ENCODE measurements around the gene SLC24A4.
"Not testable (repeated sequence)": the region's sequence is repeated elsewhere in the genome, so short reads cannot be mapped to it uniquely, and the experiment has no call there.

SLC24A4 gene

DNA sequence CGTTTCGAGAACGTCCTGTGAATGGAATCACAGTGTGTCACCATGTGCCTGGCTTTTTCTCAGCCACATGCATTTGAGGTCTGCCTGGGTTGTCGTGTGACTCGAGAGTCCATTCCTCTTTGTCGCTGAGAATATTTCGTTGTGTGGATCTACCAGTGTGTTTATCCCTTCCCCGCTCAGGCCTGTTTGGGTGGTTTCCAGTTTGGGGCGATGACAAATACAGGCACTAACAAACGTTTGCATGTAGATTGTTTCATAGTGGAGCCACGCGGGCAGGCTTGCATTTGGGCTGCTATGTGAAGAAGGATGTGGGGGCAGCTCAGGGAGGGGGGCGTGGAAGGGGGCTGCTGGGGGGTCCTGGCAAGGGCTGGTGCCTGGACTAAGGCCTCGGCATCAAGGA is 204.8 kb downstream of the SLC24A4 start:
- no peak for DNase-seq

DNA sequence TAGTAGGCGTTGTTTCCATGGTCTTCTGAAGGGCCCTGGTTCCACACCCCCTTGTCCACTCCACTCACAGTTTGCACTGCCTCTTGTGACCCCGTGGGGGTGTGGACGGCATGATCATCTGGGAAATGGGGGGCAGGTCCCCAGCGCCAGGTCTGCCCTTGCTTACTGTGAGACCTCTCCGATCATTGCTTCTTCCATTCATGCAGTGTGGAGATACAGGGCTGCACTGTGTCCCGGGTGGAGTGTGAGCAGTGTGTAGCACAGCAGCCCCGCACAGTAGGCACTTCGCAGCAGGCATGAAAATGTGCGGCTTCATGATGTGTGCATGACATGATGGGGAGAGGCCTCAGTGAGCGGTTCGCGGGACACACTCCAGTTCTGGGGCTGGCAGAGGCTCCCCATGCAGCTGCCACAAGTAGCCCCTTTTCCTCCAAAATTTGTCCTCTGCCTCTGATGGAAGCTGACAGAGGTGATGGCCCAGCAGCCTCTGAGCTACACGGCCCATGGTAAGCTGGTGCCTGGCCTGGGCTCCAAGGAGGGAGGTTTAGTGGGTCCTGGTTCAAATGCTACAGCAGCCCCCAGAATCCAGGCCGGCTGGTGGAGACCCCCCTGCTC is 205.6 kb downstream of the SLC24A4 start:
- no peak for DNase-seq

DNA sequence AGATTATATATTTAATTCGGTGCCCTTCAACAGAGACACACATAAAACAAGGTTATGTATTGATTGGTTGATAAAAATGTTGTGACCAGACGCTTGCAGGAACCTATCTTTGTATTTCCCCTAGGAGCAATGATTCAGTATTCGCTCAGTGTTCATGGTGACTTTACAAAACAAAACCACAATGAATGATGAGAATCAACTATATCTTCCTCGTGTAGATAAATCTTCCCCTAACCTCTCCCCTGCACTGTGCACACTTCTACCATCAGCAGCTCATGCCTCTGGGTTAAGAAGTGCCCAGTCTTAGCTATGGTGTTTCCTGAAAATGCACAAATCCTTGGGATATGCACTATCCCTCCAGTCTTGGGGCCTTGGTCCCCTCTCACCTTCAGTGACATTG is 206.9 kb downstream of the SLC24A4 start:
- no peak for DNase-seq

DNA sequence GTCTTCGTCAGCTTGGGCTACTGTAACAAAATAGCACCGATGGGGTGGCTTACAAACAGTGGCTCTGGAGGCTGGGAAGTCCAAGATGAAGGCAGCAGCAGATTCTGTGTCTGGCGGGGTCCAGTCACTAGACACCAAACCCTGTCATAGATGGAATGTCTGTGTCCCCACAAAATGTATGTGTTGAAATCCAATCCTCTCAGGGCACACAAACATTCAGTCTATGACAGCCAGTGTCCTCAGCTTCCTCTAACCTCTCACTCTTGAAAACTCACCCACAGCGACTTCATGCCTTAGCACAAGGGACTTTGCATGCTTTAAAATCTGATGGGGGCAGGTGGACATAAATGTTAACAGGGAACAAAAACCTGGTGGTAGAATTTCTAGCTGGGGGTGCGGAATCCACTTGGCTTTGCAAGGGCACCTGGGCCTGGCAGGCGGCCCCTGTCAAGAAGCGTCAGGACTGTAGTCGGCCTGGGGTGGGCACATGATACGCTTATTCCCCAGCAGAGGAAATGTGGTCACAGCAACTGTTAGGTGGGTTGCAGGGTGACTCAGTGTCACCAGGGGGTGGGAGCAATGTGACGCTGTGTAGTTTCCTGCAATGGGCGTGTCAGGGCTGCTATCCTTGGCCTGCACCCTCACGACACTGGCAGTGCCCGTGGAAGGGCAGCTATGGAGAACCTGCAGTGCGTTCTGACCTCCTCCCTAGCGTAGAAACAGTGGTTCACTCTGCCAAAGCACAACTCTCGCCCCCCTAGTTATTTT is 208.3 kb downstream of the SLC24A4 start:
- no peak for DNase-seq

DNA sequence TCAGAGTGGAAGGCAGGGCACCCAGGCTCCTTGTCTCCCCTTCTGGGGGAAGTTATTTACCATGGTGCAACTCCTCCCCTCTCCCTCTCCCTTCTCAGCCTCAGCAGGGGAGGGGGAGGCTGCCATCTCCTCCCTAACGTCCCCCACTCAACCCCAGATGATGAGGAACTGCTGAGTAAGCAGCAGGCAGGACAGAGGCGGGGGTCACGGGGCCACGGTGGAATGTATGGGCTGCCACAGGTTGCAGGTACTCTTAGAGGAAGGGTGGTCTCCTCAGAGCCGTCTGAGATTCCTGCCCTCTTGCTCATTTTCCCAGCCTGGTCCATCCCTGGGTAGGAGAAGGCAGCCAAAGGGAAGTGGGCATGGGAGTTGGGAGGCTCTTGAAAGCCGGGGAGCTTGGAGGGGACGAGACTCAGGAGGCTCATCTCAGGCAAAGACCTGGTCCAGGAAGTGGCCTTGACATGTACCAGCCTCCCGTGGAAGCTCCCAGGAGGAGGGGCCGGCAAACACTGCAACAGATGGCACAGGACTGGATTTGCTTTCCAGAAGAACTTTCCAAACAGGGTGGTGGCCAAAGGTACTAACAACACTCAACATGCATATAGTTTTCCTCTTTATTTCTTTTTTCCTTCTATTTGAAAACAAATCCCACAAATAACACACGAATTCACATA is 209.7 kb downstream of the SLC24A4 start:
- no peak for DNase-seq

DNA sequence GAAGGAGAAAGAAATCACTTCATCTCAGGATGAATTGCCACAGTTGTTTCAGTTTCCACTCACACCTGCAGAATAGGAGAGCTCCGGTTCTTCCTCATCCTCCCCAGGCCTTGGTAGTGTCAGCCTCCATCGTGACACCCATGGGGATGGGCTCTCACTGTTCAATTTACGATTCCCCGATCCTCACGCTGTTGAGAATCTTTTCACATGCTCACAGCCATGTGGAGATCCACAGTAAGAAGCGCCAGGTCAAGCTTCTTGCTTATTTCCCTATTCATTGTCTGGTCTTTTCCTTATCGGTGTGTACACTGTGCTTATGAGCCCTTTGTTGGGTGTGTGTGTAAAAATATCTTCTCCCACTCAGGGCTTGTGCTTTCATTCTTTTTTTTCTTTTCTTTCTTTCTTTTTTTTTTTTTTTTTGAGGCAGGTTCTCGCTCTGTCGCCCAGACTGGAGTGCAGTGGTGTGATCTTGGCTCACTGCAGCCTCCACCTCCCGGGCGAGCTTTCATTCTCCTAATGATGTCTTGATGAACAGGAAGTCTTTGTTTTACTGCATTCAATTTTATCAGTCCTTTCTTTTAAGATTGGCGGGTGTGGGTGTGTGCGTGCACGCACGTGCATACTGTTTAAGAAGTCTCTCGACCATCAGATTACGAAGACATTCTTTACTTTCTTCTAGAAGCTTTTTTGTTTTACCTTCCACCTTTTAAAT is 212.1 kb downstream of the SLC24A4 start:
- no peak for DNase-seq

DNA sequence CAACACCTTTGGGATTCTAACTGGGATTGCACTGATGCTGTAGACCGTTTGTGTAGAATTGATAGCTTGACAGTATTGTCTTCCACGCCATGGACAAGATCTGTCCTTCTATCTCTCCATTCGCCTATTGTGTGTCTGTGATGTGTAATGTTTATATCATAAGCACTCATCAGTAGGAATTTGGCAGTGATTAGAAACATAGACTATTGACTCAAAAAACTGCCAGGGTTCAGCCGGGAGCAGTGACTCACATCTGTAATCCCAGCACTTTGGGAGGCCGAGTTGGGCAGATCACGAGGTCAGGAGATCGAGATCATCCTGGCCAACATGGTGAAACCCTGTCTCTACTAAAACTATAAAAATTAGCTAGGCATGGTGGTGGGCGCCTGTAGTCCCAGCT is 213.3 kb downstream of the SLC24A4 start:
- DNase-seq, result not testable (repeated sequence)

DNA sequence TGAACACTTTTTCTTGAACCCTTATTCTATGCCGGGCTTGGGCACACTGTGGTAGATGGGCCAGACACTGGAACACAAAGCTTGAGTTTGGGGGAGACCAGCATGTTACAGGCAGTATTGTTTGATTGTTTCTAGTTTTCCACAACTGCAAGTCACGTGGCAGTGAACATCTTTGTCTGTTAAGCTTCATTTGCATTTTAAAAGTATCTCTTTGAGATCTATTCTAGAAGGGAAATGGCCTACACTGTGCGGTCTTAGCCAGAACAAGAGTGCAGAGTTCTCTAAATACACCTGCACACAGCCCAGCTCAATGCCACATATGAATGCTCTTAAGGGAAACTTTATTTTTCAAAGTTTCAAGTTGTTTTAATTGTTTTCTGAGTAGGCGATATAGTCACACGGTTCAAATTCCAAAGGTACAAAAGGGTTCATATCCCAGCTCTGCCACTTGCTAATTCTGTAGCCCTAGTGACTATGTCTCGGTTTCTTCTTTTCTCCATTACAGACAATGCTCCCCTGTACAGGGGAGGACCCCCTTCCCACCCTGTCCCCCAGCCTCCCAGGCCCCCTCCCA is 215.5 kb downstream of the SLC24A4 start:
- no peak for DNase-seq

DNA sequence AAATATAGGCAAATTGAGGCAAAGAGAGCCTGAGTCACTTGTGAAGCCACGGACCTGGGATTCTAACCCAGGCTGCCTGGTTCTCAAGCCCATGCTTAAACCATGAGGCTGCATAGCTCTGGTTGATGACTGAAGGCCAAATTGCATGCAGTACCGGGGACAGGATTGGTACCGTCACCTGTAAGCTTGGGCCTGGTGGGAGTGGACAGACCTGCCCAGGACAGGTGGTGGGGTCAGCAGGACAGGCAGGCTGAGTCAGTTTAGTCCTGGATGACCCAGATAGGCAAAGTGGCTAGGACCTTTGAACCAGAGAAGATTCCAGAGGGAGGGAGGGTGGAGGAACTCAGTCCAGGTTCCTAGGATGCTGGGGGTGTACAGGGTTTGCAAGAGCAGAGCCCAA is 216.5 kb downstream of the SLC24A4 start:
- DNase-seq, result no peak

DNA sequence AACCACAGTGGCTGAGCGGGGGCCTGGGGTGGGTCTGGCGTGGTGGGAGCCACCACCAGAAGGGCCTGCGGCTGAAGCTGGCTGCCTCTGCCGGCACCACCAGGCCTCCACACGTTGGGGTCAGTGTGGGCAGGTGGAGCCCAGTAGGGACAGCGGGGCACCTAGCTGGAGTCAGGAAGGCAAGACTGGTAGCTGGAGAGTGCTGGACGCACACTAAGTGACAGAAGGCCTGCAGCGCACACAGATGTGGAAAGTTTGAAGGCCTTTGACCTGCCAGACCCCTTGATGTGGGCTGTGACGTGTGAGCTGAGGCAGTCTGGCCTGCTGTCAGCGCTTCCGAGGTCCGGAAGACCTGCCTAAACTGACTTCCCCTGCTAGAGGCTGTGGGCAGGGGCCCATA is 216.9 kb downstream of the SLC24A4 start:
- DNase-seq, result no peak

DNA sequence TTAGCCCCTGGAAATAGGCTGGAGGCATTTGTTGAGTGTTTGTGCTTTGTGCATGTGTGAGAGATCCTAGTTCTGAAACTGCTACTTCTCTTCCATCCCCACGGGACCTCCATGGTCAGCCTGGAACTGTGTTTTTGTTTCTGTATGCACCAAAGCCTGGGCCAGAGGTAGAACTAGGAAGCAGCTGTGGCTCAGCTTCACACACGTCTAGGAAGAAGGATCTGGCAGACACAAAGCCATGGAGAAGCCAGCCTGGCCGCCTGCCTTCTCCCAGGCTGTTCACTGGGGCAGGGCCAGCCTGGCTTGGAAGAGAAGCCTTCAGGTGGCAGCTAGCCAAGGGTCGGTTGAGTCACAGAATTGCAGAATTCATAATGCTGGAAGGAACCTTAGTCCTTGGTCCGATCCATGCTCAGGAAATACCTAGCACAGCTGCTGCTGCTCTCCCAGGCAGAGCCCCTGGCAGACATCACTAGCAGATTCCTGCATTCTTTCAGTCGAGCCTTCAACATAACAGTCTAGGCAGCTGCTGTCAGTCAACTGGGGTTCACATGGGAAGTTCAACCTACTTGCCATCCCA is 217.6 kb downstream of the SLC24A4 start:
- DNase-seq, result no peak

DNA sequence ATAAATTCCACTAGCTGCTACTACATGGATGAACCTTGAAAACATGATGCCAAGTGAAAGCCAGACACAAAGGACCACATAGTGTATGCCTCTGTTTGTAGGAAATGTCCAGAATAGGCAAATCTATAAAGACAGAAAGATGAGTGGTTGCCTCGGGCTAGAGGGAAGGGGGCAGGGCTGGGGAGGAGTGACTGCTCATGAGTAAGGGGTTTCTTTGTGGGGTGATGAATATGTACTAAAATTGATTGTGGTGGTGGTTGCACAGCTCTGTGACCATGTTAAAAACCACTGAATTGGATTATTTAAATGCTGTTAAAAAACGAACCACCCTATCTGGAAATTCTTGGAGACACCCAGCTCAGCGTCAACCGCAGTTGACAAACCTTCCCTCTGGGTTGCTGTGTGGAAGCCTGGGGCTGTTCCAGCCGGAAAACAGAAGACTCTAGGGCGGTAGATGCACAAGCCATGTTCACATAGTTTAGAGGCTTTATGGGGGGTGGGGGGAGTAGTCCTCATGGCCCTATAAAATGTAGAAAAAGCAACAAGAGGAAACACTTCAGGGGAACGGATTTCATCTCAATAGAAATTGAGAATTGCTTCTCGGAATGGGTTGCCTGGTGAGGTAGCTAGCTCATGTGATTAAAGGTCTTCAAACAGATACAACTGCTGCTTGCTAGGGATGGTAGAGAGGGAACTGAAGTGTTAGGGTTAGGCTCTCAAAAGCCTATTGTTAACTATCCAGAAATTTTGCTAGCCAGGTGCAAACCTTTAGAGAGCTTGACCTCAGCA is 220.0 kb downstream of the SLC24A4 start:
- no peak for DNase-seq

DNA sequence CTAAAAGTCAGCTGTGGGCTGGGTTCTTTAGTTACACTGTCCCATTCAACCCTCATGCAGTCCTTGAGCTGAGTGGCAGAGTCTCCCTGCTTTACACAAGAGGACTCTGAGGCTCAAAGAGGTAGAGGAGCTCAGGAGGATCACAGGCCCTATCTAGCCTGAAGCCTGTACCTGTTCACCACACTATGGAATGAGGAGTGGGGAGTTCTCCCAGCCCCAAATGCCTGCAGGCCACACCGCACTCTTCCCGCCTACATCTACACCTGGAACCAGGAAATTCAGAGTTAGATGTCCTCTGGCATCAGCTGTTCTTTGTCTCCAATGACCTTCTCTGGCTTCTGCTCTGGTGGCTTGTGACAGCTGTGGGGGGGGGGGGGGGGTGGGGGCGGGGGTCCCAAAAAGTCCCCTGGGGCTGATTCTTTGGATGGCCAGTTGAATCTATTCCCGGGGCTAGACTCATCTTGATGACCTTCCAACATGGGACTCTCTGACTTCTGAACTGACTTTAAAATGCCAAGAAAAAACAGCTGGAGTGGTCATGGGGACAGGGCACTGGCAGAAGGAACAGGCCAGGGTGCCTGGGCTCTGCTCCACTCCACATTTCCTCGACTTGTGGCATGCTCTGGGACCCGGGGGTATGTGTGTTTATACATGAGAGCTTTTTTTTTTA is 221.2 kb downstream of the SLC24A4 start:
- DNase-seq, result no peak

DNA sequence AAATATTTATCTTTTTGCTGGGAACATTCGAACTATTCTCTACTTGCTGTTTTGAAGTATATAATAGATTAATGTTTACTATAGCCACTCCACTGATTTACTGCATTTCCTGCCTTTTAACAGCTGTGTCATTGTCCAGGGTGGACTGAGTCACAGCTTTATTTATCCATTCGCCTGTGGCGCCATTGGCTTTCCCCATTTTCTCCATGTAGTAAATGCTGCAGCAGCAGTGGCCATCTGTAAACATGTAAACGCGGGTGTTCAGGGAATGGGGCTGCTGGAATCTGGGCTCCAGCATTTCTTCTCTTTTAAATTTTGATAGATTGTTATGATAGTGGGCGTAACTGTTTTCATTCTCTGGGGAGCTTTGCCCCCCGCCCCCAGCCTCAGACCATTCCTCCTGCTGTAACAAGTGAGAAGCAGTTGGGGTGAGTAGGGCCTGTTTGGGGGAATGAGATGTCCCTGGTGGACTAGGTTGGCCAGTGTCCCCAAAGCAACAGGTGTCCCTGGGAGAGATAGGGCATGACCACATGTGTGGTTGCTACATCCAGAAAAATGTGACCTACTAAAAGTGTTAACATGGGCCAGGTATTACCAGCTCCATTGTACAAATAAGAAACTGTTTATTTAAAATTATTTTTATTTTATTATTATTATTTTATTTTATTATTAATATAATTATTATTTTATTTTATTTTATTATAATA is 223.5 kb downstream of the SLC24A4 start:
- DNase-seq, result peak in 2 of 3 experiments; percentile 38 to 68

DNA sequence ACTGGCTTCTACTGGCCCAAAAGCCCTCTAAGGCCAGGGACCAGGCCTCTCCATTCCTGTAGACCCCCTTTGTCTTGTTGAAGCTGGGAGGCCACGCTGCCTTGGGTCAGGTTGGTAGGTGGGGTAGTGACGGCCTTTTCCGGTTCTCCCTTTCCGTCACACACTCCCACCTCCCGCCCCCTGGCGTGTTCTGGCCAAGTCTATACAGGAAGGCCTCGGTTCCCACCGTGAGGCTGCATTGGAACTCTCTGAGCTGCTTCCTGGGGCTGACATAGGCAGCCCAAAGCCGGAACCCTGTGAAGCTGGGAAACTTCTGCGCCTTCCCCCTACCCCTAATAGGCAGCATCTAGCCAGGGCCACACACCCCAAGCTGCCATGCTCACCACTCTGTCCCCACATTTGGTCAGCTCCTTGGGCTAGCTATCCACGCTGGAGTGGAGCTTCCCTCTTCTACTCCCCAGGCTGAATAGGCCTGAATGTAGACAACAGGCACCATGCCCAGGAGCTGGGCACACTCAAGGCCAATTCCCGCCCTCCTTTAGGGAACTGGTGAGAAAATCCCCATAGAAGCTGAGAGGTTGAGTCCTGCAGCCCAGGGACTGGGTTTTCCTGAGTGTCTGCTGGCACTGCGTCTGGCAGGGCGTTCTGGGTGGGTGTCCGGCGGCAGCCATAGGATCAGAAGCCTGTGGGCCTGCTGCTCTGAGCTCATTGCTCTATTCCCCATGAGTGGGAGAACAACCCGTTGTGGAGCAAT is 226.3 kb downstream of the SLC24A4 start:
- no peak for DNase-seq

DNA sequence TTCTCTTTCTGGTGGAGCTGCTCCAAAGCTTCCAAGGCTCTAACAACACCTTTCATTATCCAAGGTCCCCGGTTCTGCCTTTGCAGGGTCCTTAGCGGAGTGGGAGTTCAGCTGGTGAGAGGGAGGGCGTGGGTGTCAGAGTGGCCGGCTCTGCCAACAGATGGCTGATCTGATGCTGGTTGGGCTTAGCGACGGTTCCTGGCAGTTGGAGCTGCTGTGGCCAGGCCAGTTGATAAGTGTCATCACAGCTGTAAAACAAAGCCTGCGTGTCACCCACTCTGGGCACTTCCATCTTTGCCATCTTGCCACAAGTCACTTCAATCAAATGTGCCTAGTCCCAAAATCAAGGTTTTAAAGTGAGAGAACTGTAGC is 226.9 kb downstream of the SLC24A4 start:
- DNase-seq, result no peak
